ENCODE data around the gene IL20.

Gene IL20

GRCh38 chr1:206891412-206891811, 26.0 kb downstream of the IL20 start:
- no peak overlapping the region for H4K8ac ChIP-seq (ENCODE audit: low read depth, low read length)
- no peak overlapping the region for H3K9ac ChIP-seq (ENCODE audit: low read depth, low read length, poor library complexity)
- peaks cover 0 to 15% (median 0%) of the 10 kb centered on the region in 3 experiments for H3K27me3 ChIP-seq (ENCODE audit: control insufficient read depth in 3 of 3, insufficient read depth in 3 of 3, low read depth in 1 of 3, low read length in 3 of 3)
- no peak overlapping the region for H3K27ac ChIP-seq (replicated peaks; ENCODE audit: low read length)
- H2BK15ac ChIP-seq (ENCODE audit: low read length), result no peak overlapping the region
- H3K14ac ChIP-seq (ENCODE audit: low read length), result no peak overlapping the region
- H3K4me2 ChIP-seq (ENCODE audit: insufficient read depth, low read length, poor library complexity, severe bottlenecking), result no peak overlapping the region
- no peak overlapping the region for H2AFZ ChIP-seq (ENCODE audit: low read length)
- DNase-seq (ENCODE audit: low spot score), result no peak
- no peak overlapping the region for H4K91ac ChIP-seq (ENCODE audit: low read depth, low read length, poor library complexity)
- no peak overlapping the region for H2BK12ac ChIP-seq (ENCODE audit: low read length)
- H3K4ac ChIP-seq (ENCODE audit: low read length), result no peak overlapping the region
- H2AK5ac ChIP-seq (ENCODE audit: low read depth, low read length), result no peak overlapping the region
- H3K4me3 ChIP-seq (ENCODE audit: low read length in 2 of 2), result no peak overlapping the region
- no peaks in the 10 kb centered on the region for H3K9me3 ChIP-seq (replicated peaks in 1 of 2; ENCODE audit: control insufficient read depth in 2 of 2, insufficient read depth in 1 of 2, low read depth in 1 of 2, low read length in 2 of 2)
- H2BK5ac ChIP-seq (ENCODE audit: low read length), result no peak overlapping the region
- H3K79me1 ChIP-seq (ENCODE audit: low read depth, low read length), result no peaks in the 10 kb centered on the region
- no peak overlapping the region for H2BK120ac ChIP-seq (ENCODE audit: low read depth, low read length)
- no peaks in the 10 kb centered on the region for H3K36me3 ChIP-seq (replicated peaks in 1 of 2; ENCODE audit: control insufficient read depth in 2 of 2, insufficient read depth in 2 of 2, low read length in 2 of 2)
- WGBS, 2 donors (ENCODE audit: extremely low coverage in 2 of 2, insufficient read length in 2 of 2, insufficient replicate concordance in 1 of 2), result no CpG with 5 or more reads among the region's 1 CpG
- H3K23ac ChIP-seq (ENCODE audit: low read depth, low read length, poor library complexity), result no peak overlapping the region
- no peaks in the 10 kb centered on the region for H3K4me1 ChIP-seq (ENCODE audit: control insufficient read depth in 2 of 2, insufficient read depth in 1 of 2, low read depth in 1 of 2, low read length in 2 of 2)
- no peak overlapping the region for H3K18ac ChIP-seq (ENCODE audit: low read length)

GRCh38 chr1:206892351-206892984, 27.0 kb downstream of the IL20 start:
- no peak overlapping the region for H3K27ac ChIP-seq (replicated peaks; ENCODE audit: low read length)
- no peak overlapping the region for H3K4me3 ChIP-seq (ENCODE audit: low read length in 2 of 2)
- no peak overlapping the region for H2BK12ac ChIP-seq (ENCODE audit: low read length)
- no peak overlapping the region for H3K4ac ChIP-seq (ENCODE audit: low read length)
- H2BK15ac ChIP-seq (ENCODE audit: low read length), result no peak overlapping the region
- no peak overlapping the region for H4K91ac ChIP-seq (ENCODE audit: low read depth, low read length, poor library complexity)
- no peak overlapping the region for H4K8ac ChIP-seq (ENCODE audit: low read depth, low read length)
- WGBS, 2 donors (ENCODE audit: extremely low coverage in 2 of 2, insufficient read length in 2 of 2, insufficient replicate concordance in 1 of 2), result no CpG with 5 or more reads among the region's 3 CpGs
- H2AK5ac ChIP-seq (ENCODE audit: low read depth, low read length), result no peak overlapping the region
- no peak overlapping the region for H2BK5ac ChIP-seq (ENCODE audit: low read length)
- no peak for DNase-seq (ENCODE audit: low spot score)
- H2AFZ ChIP-seq (ENCODE audit: low read length), result no peak overlapping the region
- no peak overlapping the region for H2BK120ac ChIP-seq (ENCODE audit: low read depth, low read length)
- H3K36me3 ChIP-seq (replicated peaks in 1 of 2; ENCODE audit: control insufficient read depth in 2 of 2, insufficient read depth in 2 of 2, low read length in 2 of 2), result no peaks in the 10 kb centered on the region
- no peaks in the 10 kb centered on the region for H3K4me1 ChIP-seq (ENCODE audit: control insufficient read depth in 2 of 2, insufficient read depth in 1 of 2, low read depth in 1 of 2, low read length in 2 of 2)
- H3K79me1 ChIP-seq (ENCODE audit: low read depth, low read length), result no peaks in the 10 kb centered on the region
- no peak overlapping the region for H3K23ac ChIP-seq (ENCODE audit: low read depth, low read length, poor library complexity)
- peaks cover 0 to 10% (median 0%) of the 10 kb centered on the region in 3 experiments for H3K27me3 ChIP-seq (ENCODE audit: control insufficient read depth in 3 of 3, insufficient read depth in 3 of 3, low read depth in 1 of 3, low read length in 3 of 3)
- no peak overlapping the region for H3K18ac ChIP-seq (ENCODE audit: low read length)
- no peak overlapping the region for H3K4me2 ChIP-seq (ENCODE audit: insufficient read depth, low read length, poor library complexity, severe bottlenecking)
- no peaks in the 10 kb centered on the region for H3K9me3 ChIP-seq (replicated peaks in 1 of 2; ENCODE audit: control insufficient read depth in 2 of 2, insufficient read depth in 1 of 2, low read depth in 1 of 2, low read length in 2 of 2)
- no peak overlapping the region for H3K14ac ChIP-seq (ENCODE audit: low read length)
- H3K9ac ChIP-seq (ENCODE audit: low read depth, low read length, poor library complexity), result no peak overlapping the region

- H3K18ac ChIP-seq (ENCODE audit: low read length), result no peak overlapping the region
- H2AFZ ChIP-seq (ENCODE audit: low read length), result no peak overlapping the region
- H2AK5ac ChIP-seq (ENCODE audit: low read depth, low read length), result no peak overlapping the region
- H3K9ac ChIP-seq (ENCODE audit: low read depth, low read length, poor library complexity), result no peak overlapping the region
- no peak overlapping the region for H3K14ac ChIP-seq (ENCODE audit: low read length)
- no peaks in the 10 kb centered on the region for H3K79me1 ChIP-seq (ENCODE audit: low read depth, low read length)
- H3K4me1 ChIP-seq (ENCODE audit: control insufficient read depth in 2 of 2, insufficient read depth in 1 of 2, low read depth in 1 of 2, low read length in 2 of 2), result peaks cover 0 to 3% of the 10 kb centered on the region in 2 donors
- H3K9me3 ChIP-seq (replicated peaks in 1 of 2; ENCODE audit: control insufficient read depth in 2 of 2, insufficient read depth in 1 of 2, low read depth in 1 of 2, low read length in 2 of 2), result no peaks in the 10 kb centered on the region
- no peaks in the 10 kb centered on the region for H3K36me3 ChIP-seq (replicated peaks in 1 of 2; ENCODE audit: control insufficient read depth in 2 of 2, insufficient read depth in 2 of 2, low read length in 2 of 2)
- no peak overlapping the region for H2BK120ac ChIP-seq (ENCODE audit: low read depth, low read length)
- no peak overlapping the region for H3K27ac ChIP-seq (replicated peaks; ENCODE audit: low read length)
- H3K4me2 ChIP-seq (ENCODE audit: insufficient read depth, low read length, poor library complexity, severe bottlenecking), result no peak overlapping the region
- H3K4me3 ChIP-seq (ENCODE audit: low read length in 2 of 2), result no peak overlapping the region
- H4K8ac ChIP-seq (ENCODE audit: low read depth, low read length), result no peak overlapping the region
- H3K23ac ChIP-seq (ENCODE audit: low read depth, low read length, poor library complexity), result no peak overlapping the region
- no peak for DNase-seq (ENCODE audit: low spot score)
- no peak overlapping the region for H4K91ac ChIP-seq (ENCODE audit: low read depth, low read length, poor library complexity)
- no peak overlapping the region for H2BK12ac ChIP-seq (ENCODE audit: low read length)
- peaks cover 0 to 10% (median 0%) of the 10 kb centered on the region in 3 experiments for H3K27me3 ChIP-seq (ENCODE audit: control insufficient read depth in 3 of 3, insufficient read depth in 3 of 3, low read depth in 1 of 3, low read length in 3 of 3)
- H2BK15ac ChIP-seq (ENCODE audit: low read length), result no peak overlapping the region
- H3K4ac ChIP-seq (ENCODE audit: low read length), result no peak overlapping the region
- WGBS, 2 donors (ENCODE audit: extremely low coverage in 2 of 2, insufficient read length in 2 of 2, insufficient replicate concordance in 1 of 2), result no CpG with 5 or more reads among the region's 2 CpGs
- H2BK5ac ChIP-seq (ENCODE audit: low read length), result no peak overlapping the region
These were observed 28.0 kb downstream of the IL20 start for GRCh38 chr1:206893380-206893779.

DNA sequence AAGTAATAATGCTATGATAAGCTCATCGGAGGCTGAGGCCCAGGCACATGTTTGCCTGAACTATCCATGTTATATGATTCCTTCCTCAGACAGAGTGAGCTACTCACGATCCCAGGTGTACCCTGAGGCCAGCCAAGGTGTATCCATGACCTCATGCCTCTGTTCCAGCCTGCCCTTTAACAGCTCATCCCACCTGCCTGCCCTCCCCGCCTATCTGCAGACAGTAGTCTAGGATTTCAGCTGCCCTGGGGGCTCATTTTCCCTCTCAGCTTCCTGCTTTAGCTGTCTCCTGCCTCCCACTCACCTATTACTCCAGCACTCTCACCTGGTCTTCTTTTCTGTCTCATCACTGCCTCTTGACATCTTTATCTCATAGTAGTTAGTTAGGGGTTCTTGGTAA, 29.9 kb downstream of the IL20 start:
- no peak overlapping the region for H4K91ac ChIP-seq (ENCODE audit: low read depth, low read length, poor library complexity)
- H2AFZ ChIP-seq (ENCODE audit: low read length), result no peak overlapping the region
- H3K14ac ChIP-seq (ENCODE audit: low read length), result no peak overlapping the region
- no peaks in the 10 kb centered on the region for H3K9me3 ChIP-seq (replicated peaks in 1 of 2; ENCODE audit: control insufficient read depth in 2 of 2, insufficient read depth in 1 of 2, low read depth in 1 of 2, low read length in 2 of 2)
- no peak overlapping the region for H4K8ac ChIP-seq (ENCODE audit: low read depth, low read length)
- no peak overlapping the region for H2AK5ac ChIP-seq (ENCODE audit: low read depth, low read length)
- H2BK5ac ChIP-seq (ENCODE audit: low read length), result no peak overlapping the region
- WGBS, 2 donors (ENCODE audit: extremely low coverage in 2 of 2, insufficient read length in 2 of 2, insufficient replicate concordance in 1 of 2), result no CpG with 5 or more reads among the region's 3 CpGs
- no peak overlapping the region for H3K4me3 ChIP-seq (ENCODE audit: low read length in 2 of 2)
- H3K4me2 ChIP-seq (ENCODE audit: insufficient read depth, low read length, poor library complexity, severe bottlenecking), result no peak overlapping the region
- H3K36me3 ChIP-seq (replicated peaks in 1 of 2; ENCODE audit: control insufficient read depth in 2 of 2, insufficient read depth in 2 of 2, low read length in 2 of 2), result no peaks in the 10 kb centered on the region
- no peak overlapping the region for H3K18ac ChIP-seq (ENCODE audit: low read length)
- H3K79me1 ChIP-seq (ENCODE audit: low read depth, low read length), result no peaks in the 10 kb centered on the region
- no peak overlapping the region for H3K9ac ChIP-seq (ENCODE audit: low read depth, low read length, poor library complexity)
- no peak overlapping the region for H3K4ac ChIP-seq (ENCODE audit: low read length)
- H2BK120ac ChIP-seq (ENCODE audit: low read depth, low read length), result no peak overlapping the region
- H3K27me3 ChIP-seq (ENCODE audit: control insufficient read depth in 3 of 3, insufficient read depth in 3 of 3, low read depth in 1 of 3, low read length in 3 of 3), result peaks cover 0 to 10% (median 0%) of the 10 kb centered on the region in 3 experiments
- no peak overlapping the region for H2BK15ac ChIP-seq (ENCODE audit: low read length)
- H3K27ac ChIP-seq (replicated peaks; ENCODE audit: low read length), result no peak overlapping the region
- peaks cover 0 to 6% of the 10 kb centered on the region in 2 donors for H3K4me1 ChIP-seq (ENCODE audit: control insufficient read depth in 2 of 2, insufficient read depth in 1 of 2, low read depth in 1 of 2, low read length in 2 of 2)
- no peak for DNase-seq (ENCODE audit: low spot score)
- H3K23ac ChIP-seq (ENCODE audit: low read depth, low read length, poor library complexity), result no peak overlapping the region
- H2BK12ac ChIP-seq (ENCODE audit: low read length), result no peak overlapping the region
